HepG2 (cell line): Measurements from ENCODE around the gene FRRS1. TPM values are rescaled to one million over a fixed set of nuclear protein-coding genes. Genes with fewer than 3 reads are reported as not detected.

Experiments used
- ATAC-seq: fragments of 200-7000 bp; cut with Tn5 transposase; 3 replicates; pipeline ENCODE4 v1.9.1; 2020; ENCODE audit warnings: mild to moderate bottlenecking, moderate library complexity
- BruUV-seq: library from RNA; stranded (reverse); fragments of 400-500 nt; replicated peaks from 2 replicates; lab custom pipeline; 2021; lab: Mats Ljungman, UMichigan
- CTCF ChIA-PET: fragments of 300-600 bp; formaldehyde crosslinking; extraction: SDS; loops from one replicate; lab custom pipeline; 2021; ENCODE audit warnings: low total read pairs, inconsistent platforms, low intra/inter-chr PET ratio; lab: Yijun Ruan, JAX
- POLR2A ChIA-PET: fragments of 350-600 bp; sonication (Branson Sonifier 250); formaldehyde crosslinking; loops from one replicate; lab custom pipeline; 2020; ENCODE audit warnings: antibody characterized with exemption, inconsistent platforms; lab: Yijun Ruan, JAX
- DNase-seq: peaks from one replicate; pipeline ENCODE4 v3.0.0-alpha.2; 2015; ENCODE audit warnings: low spot score
- FAIRE-seq: peaks from 3 replicates; lab custom pipeline; 2011; peaks lifted over from hg19 to GRCh38; lab: Jason Lieb, UNC
- H2AFZ ChIP-seq: one replicate; pipeline ENCODE4 v1.6.1; 2011; ENCODE audit warnings: low read length, inconsistent platforms
- H3K27ac ChIP-seq: fragments of 300-600 bp; 3 replicates; pipeline ENCODE4 v1.8.0; 2011; ENCODE audit warnings: mixed run types, mild to moderate bottlenecking, mixed read lengths, low read length, inconsistent platforms; ENCODE audit not compliant: insufficient read depth; ENCODE audit errors: extremely low read length
- H3K27me3 ChIP-seq, 2 experiments: fragments of 200-600 bp in 1 of 2; 2 replicates in 1 of 2; 3 replicates in 1 of 2; pipeline versions ENCODE4 v1.6.0 to v1.8.0; 2011; ENCODE audit warnings: low read length in 2 of 2, mild to moderate bottlenecking in 2 of 2, moderate library complexity in 2 of 2, inconsistent platforms in 1 of 2; ENCODE audit not compliant: insufficient read depth in 2 of 2, control insufficient read depth in 1 of 2
- H3K36me3 ChIP-seq, 2 experiments: fragments of 200-600 bp in 1 of 2; replicated peaks in 1 of 2; 2 replicates in 1 of 2; 3 replicates in 1 of 2; pipeline versions ENCODE4 v1.5.1 to v1.8.0; 2011; ENCODE audit warnings: low read length in 2 of 2, inconsistent platforms in 1 of 2; ENCODE audit not compliant: insufficient read depth in 2 of 2, control insufficient read depth in 1 of 2
- H3K4me1 ChIP-seq: 2 replicates; pipeline ENCODE4 v1.5.1; 2012; ENCODE audit warnings: low read length, inconsistent platforms; ENCODE audit not compliant: insufficient read depth
- H3K4me2 ChIP-seq: 2 replicates; pipeline ENCODE4 v1.6.0; 2011; ENCODE audit warnings: low read depth, low read length, inconsistent platforms
- H3K4me3 ChIP-seq, 3 experiments: fragments of 200-600 bp in 1 of 3; sonication (generic), shearing (Covaris generic) in 1 of 3; replicated peaks in 1 of 3; 2 replicates each; pipeline ENCODE4 v1.5.1; 2011 to 2016; ENCODE audit warnings: low read length in 3 of 3, inconsistent platforms in 2 of 3, low read depth in 2 of 3, mild to moderate bottlenecking in 2 of 3, control low read depth in 1 of 3, mixed read lengths in 1 of 3; ENCODE audit not compliant: insufficient read depth in 1 of 3
- H3K79me2 ChIP-seq: one replicate; pipeline ENCODE4 v1.6.1; 2011; ENCODE audit warnings: low read length, inconsistent platforms; ENCODE audit not compliant: insufficient read depth
- H3K9ac ChIP-seq: 2 replicates; pipeline ENCODE4 v1.6.0; 2011; ENCODE audit warnings: mild to moderate bottlenecking, low read depth, low read length, inconsistent platforms; ENCODE audit not compliant: insufficient read depth
- H3K9me3 ChIP-seq: 2 replicates; pipeline ENCODE4 v1.5.1; 2012; ENCODE audit warnings: mild to moderate bottlenecking, low read length
- H4K20me1 ChIP-seq: 2 replicates; pipeline ENCODE4 v1.6.0; 2011; ENCODE audit warnings: inconsistent platforms, mild to moderate bottlenecking, low read length, moderate library complexity; ENCODE audit not compliant: insufficient read depth
- MED8 ChIP-seq: sonication (generic); formaldehyde crosslinking; IDR thresholded peaks from 2 replicates; pipeline ENCODE4 v1.8.1; 2023; ENCODE audit warnings: mild to moderate bottlenecking, missing genetic modification reagents; ENCODE audit not compliant: insufficient replicate concordance
- MXD4 ChIP-seq: IDR thresholded peaks from 2 replicates; pipeline ENCODE4 v1.6.1; 2016; ENCODE audit warnings: mild to moderate bottlenecking, missing biosample characterization, missing genetic modification reagents
- PITX1 ChIP-seq: sonication (generic); formaldehyde crosslinking; IDR thresholded peaks from 2 replicates; pipeline ENCODE4 v1.5.1; 2020; ENCODE audit warnings: mild to moderate bottlenecking, missing genetic modification reagents
- PLRG1 ChIP-seq: fragments of 450-650 bp; conservative IDR thresholded peaks from 2 replicates; pipeline ENCODE4 v1.6.1; 2016
- RCOR2 ChIP-seq: IDR thresholded peaks from 2 replicates; pipeline ENCODE4 v1.6.1; 2016; ENCODE audit warnings: missing biosample characterization, missing genetic modification reagents
- SMYD3 ChIP-seq: sonication (generic); formaldehyde crosslinking; IDR thresholded peaks from 2 replicates; pipeline ENCODE4 v1.8.1; 2023; ENCODE audit warnings: mild to moderate bottlenecking, missing genetic modification reagents
- SRSF9 ChIP-seq: fragments of 200-400 bp; formaldehyde crosslinking; IDR thresholded peaks from 2 replicates; pipeline ENCODE4 v1.6.1; 2018; ENCODE audit warnings: borderline replicate concordance, mild to moderate bottlenecking, low read depth, low read length; ENCODE audit not compliant: insufficient read depth, poor library complexity, severe bottlenecking
- TSC22D2 ChIP-seq: sonication (generic); formaldehyde crosslinking; IDR thresholded peaks from 2 replicates; pipeline ENCODE4 v1.5.1; 2020; ENCODE audit warnings: missing genetic modification reagents, mild to moderate bottlenecking, borderline replicate concordance
- YEATS4 ChIP-seq: sonication (generic); formaldehyde crosslinking; IDR thresholded peaks from 2 replicates; pipeline ENCODE4 v1.4.0; 2020; ENCODE audit warnings: missing genetic modification reagents, borderline replicate concordance
- ZFP36 ChIP-seq: fragments of 150-350 bp; IDR thresholded peaks from 2 replicates; pipeline ENCODE4 v1.6.1; 2018; ENCODE audit warnings: borderline replicate concordance, low read length, low read depth; ENCODE audit not compliant: partially characterized antibody
- ZNF136 ChIP-seq: sonication (generic); formaldehyde crosslinking; IDR thresholded peaks from 2 replicates; pipeline ENCODE4 v1.8.1; 2022; ENCODE audit warnings: low read depth, mild to moderate bottlenecking, moderate library complexity, missing genetic modification reagents
- ZNF460 ChIP-seq: sonication (generic); formaldehyde crosslinking; IDR thresholded peaks from 2 replicates; pipeline ENCODE4 v1.5.1; 2020; ENCODE audit warnings: missing genetic modification reagents, mild to moderate bottlenecking, borderline replicate concordance
- ZNF720 ChIP-seq: sonication (generic); formaldehyde crosslinking; IDR thresholded peaks from 2 replicates; pipeline ENCODE4 v1.4.0; 2020; ENCODE audit warnings: missing genetic modification reagents
- ZNF782 ChIP-seq: sonication (generic); formaldehyde crosslinking; IDR thresholded peaks from 2 replicates; pipeline ENCODE4 v1.4.0; 2020; ENCODE audit warnings: missing genetic modification reagents, mild to moderate bottlenecking, borderline replicate concordance
- ZSCAN20 ChIP-seq: sonication (generic); formaldehyde crosslinking; IDR thresholded peaks from 2 replicates; pipeline ENCODE4 v1.4.0; 2020; ENCODE audit warnings: missing genetic modification reagents, mild to moderate bottlenecking, borderline replicate concordance
- WGBS: methylation state at CpG from one replicate; pipeline ENCODE4 v1.1.6; 2017; ENCODE audit warnings: low lambda C conversion rate; 5-methylcytosine and 5-hydroxymethylcytosine counted together
- in situ Hi-C: cut with HindIII; loops from 2 replicates; pipeline ENCODE4 v1.10.0; 2017; ENCODE audit warnings: low pct_unique_long_range_greater_than_20kb; ENCODE audit not compliant: extremely low pct_ligation_motif_present
- intact Hi-C: fragments of 100-400 bp; cut with micrococcal nuclease; formaldehyde crosslinking; loops from one replicate; pipeline ENCODE4 v1.10.0; 2022; ENCODE audit not compliant: unreplicated experiment
- polyA plus RNA-seq, 8 experiments: library from polyadenylated mRNA; depleted of rRNA in 3 of 8; stranded (reverse) in 7 of 8; unstranded in 1 of 8; fragments of >200 nt; fragmentation: Illumina TruSeq in 4 of 8; extraction: Trizol in 4 of 8; gene quantifications; 2 replicates each; pipeline versions ENCODE4 v1.2.1 to v1.2.3, GENCODE V29; 2011 to 2016; ENCODE audit warnings: low read depth in 4 of 8, missing spikeins in 1 of 8, mixed read lengths in 1 of 8; ENCODE audit not compliant: insufficient read depth in 1 of 8
- total RNA-seq, 5 experiments: library from RNA; depleted of rRNA; stranded (reverse); fragments of >200 nt; fragmentation: Illumina TruSeq; extraction: Trizol; gene quantifications; 2 replicates each; pipeline ENCODE4 v1.2.3, GENCODE V29; 2016; ENCODE audit warnings: low read depth in 1 of 5

The FRRS1 gene
- total and polyA plus RNA-seq, 2 of the 13 experiments (the other 11 are each of a cell fraction or from before 2014, with no cell fraction given): 22.6 to 23.4 TPM

GRCh38 chr1:99781798-99782197 lies 15.4 kb upstream of the FRRS1 start:
- Histone ChIP-seq H2AFZ (no peak overlapping the region), H3K4me1 (no peaks in the 10 kb centered on the region), H3K27me3 (no peaks in the 10 kb centered on the region), H3K4me2 (no peak overlapping the region), H3K9ac (no peak overlapping the region), H3K27ac (no peak overlapping the region), H3K36me3 (no peaks in the 10 kb centered on the region), H4K20me1 (no peaks in the 10 kb centered on the region), H3K9me3 (no peaks in the 10 kb centered on the region), H3K4me3 (no peak overlapping the region), H3K79me2 (no peaks in the 10 kb centered on the region)
- CTCF ChIA-PET: no interaction called here
- 66% methylated on average over 3 of the region's 3 CpGs for WGBS
- DNase-seq: no peak
- FAIRE-seq: no peak
- in situ Hi-C loops (no loop called here), intact Hi-C loops (no loop called here)
- BruUV-seq: no TSS peak
- POLR2A ChIA-PET: no interaction called here
- ATAC-seq: no peak
- TF ChIP-seq TSC22D2 (CRISPR knock-in tag) (no peak), MXD4 (CRISPR knock-in tag) (no peak), ZSCAN20 (CRISPR knock-in tag) (no peak), SMYD3 (CRISPR knock-in tag) (no peak), SRSF9 (no peak), ZNF720 (CRISPR knock-in tag) (no peak)

GRCh38 chr1:99777752-99778151 lies 11.3 kb upstream of the FRRS1 start:
- H3K4me3 ChIP-seq: no peak overlapping the region
- no TSS peak for BruUV-seq
- intact Hi-C loops: no loop called here
- CTCF ChIA-PET: no interaction called here
- no peaks in the 10 kb centered on the region for H3K9me3 ChIP-seq
- POLR2A ChIA-PET: no interaction called here
- DNase-seq: no peak
- H3K27me3 ChIP-seq: no peaks in the 10 kb centered on the region
- H3K4me1 ChIP-seq: no peaks in the 10 kb centered on the region; the same call in 1 of the 2 replicates
- H2AFZ ChIP-seq: peak overlapping the region; percentile 76
- no peak for FAIRE-seq
- H3K4me2 ChIP-seq: no peak overlapping the region
- H3K27ac ChIP-seq: no peak overlapping the region
- TF ChIP-seq PLRG1: no peak
- TF ChIP-seq MED8: no peak
- no peak for TF ChIP-seq ZFP36
- no peak for TF ChIP-seq ZNF460
- no peak for TF ChIP-seq YEATS4 (CRISPR knock-in tag)
- no peak for TF ChIP-seq ZNF782 (CRISPR knock-in tag)
- no peak for TF ChIP-seq RCOR2 (CRISPR knock-in tag)
- TF ChIP-seq PITX1 (CRISPR knock-in tag): no peak
- TF ChIP-seq ZNF136 (CRISPR knock-in tag): no peak
- TF ChIP-seq, all 625 proteins: peak for 0
- WGBS: 16% methylated on average over 3 of the region's 3 CpGs
- ATAC-seq: no peak
- Histone ChIP-seq H3K36me3 (no peaks in the 10 kb centered on the region), H4K20me1 (no peaks in the 10 kb centered on the region), H3K79me2 (no peaks in the 10 kb centered on the region), H3K9ac (no peak overlapping the region)
- in situ Hi-C loops: no loop called here
